GM12891 (cell line): ENCODE results near the gene SLC9A9.

Experiments
- DNase-seq: peaks from one replicate; pipeline ENCODE4 v3.0.0; 2011; ENCODE audit warnings: low spot score; ENCODE audit not compliant: insufficient read length
- FAIRE-seq: peaks from 2 replicates; lab custom pipeline; 2011; peaks lifted over from hg19 to GRCh38; lab: Jason Lieb, UNC
- PAX5 ChIP-seq: IDR thresholded peaks from 2 replicates; pipeline ENCODE4 v1.6.1; 2011; ENCODE audit warnings: low read length, moderate library complexity, mild to moderate bottlenecking; ENCODE audit not compliant: insufficient read depth, severe bottlenecking
- POLR2A ChIP-seq: IDR thresholded peaks from 2 replicates; pipeline ENCODE4 v1.6.1; 2011; ENCODE audit warnings: low read depth, low read length, control low read depth
- POLR2AphosphoS5 ChIP-seq: IDR thresholded peaks from 2 replicates; pipeline ENCODE4 v1.6.1; 2011; ENCODE audit warnings: low read depth, low read length, control low read depth
- POU2F2 ChIP-seq: IDR thresholded peaks from 2 replicates; pipeline ENCODE4 v1.6.1; 2011; ENCODE audit warnings: low read depth, mild to moderate bottlenecking, control low read depth, low read length, moderate library complexity
- SPI1 ChIP-seq: IDR thresholded peaks from 2 replicates; pipeline ENCODE4 v1.6.1; 2011; ENCODE audit warnings: low read depth, low read length, control low read depth
- TAF1 ChIP-seq: IDR thresholded peaks from 2 replicates; pipeline ENCODE4 v1.6.1; 2011; ENCODE audit warnings: low read depth, low read length, control low read depth

SLC9A9 gene

GRCh38 chr3:143486611-143487010, 361.7 kb downstream of the SLC9A9 start:
- FAIRE-seq, result no peak
- no peak for DNase-seq
- TF ChIP-seq POLR2A (no peak), SPI1 (no peak), TAF1 (no peak), POU2F2 (no peak), PAX5 (no peak), POLR2AphosphoS5 (no peak)

- FAIRE-seq, result no peak
- TF ChIP-seq PAX5, result no peak
- no peak for TF ChIP-seq SPI1
- TF ChIP-seq POU2F2, result no peak
- no peak for TF ChIP-seq POLR2AphosphoS5
- TF ChIP-seq TAF1, result no peak
- no peak for TF ChIP-seq POLR2A
- DNase-seq, result no peak
Observed at GRCh38 chr3:143484846-143485512, 363.3 kb downstream of the SLC9A9 start.

- FAIRE-seq (peak; percentile 71), DNase-seq (no peak)
- TF ChIP-seq POU2F2, result no peak
- TF ChIP-seq SPI1, result no peak
- no peak for TF ChIP-seq PAX5
- no peak for TF ChIP-seq TAF1
- no peak for TF ChIP-seq POLR2A
- TF ChIP-seq POLR2AphosphoS5, result no peak
Observed at GRCh38 chr3:143483214-143483613, 365.1 kb downstream of the SLC9A9 start.

GRCh38 chr3:143482106-143483088, 365.9 kb downstream of the SLC9A9 start:
- TF ChIP-seq POLR2AphosphoS5, result no peak
- TF ChIP-seq POU2F2, result no peak
- TF ChIP-seq SPI1, result peak; percentile 71
- peak; percentile 76 for FAIRE-seq
- no peak for DNase-seq

DNA sequence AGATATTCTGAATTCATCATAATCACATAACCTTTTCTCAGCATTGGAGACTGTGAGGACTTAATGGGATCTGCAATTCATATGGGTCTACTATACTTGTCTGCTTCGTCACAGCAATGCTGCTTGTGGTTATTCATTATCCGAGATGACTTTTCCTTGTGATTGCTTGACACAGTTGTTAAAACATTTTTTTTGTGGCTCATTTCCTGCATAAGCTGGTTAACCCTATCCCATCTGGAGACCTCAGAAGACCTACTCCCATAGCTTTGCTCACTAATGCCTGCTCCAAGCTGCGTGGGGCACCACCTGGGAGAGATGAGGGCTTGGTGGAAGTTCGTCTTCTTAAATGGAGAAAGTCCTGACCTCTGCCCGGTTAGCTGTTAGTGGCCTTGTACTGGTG, 367.9 kb downstream of the SLC9A9 start:
- DNase-seq (no peak), FAIRE-seq (no peak)
- TF ChIP-seq POLR2AphosphoS5, result no peak
- no peak for TF ChIP-seq TAF1
- TF ChIP-seq PAX5, result no peak
- no peak for TF ChIP-seq SPI1
- TF ChIP-seq POLR2A, result no peak
- no peak for TF ChIP-seq POU2F2

DNA sequence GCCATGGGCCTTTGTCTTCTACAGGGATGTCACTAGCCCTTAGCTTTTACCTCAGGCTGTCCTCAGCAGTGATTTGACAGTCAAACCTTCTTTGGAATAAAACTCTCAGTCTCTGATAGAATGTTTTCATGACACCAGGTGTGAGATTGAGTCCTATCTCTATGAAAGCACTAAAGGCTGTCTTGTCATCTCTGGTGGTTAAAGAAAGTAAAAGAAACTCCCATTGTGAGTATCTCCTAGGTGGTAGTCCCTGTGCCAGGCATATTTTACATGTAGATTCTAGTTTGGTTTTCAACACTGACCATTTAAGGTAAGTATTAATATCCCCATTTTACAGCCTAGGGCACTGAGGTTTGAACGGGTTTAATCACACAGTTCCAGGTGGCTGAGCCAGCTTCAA, 368.5 kb downstream of the SLC9A9 start:
- no peak for TF ChIP-seq POU2F2
- no peak for TF ChIP-seq SPI1
- no peak for TF ChIP-seq TAF1
- no peak for TF ChIP-seq POLR2AphosphoS5
- TF ChIP-seq POLR2A, result no peak
- no peak for TF ChIP-seq PAX5
- DNase-seq, result no peak
- FAIRE-seq, result no peak

DNA sequence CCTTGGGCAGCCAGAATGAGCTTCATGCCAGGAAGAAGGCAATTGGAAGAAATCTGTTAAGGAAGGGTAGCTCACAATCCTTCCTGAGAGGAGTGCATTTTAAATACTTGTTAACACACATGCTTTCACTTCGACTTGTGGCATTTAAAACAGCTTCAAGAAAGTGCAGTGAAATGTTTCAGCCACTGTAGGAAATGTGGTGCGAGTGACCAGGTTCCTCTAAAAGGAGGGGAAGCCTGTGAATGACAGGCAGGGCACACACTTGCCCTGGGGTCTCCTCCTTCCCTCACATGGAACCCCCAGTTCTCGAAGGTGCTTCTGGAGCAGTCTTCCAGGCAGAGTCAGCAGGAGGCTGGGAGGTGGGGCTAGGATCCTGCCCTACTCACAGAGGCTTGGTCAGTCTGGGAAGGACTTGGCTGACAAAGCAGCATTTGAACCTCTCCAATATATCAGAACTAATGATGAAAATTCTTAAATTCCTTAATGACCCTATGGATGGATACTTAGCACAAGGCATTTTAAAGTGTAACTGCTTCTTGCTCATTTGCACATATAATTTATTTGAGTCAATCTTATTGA, 370.1 kb downstream of the SLC9A9 start:
- TF ChIP-seq PAX5 (no peak), SPI1 (no peak)
- FAIRE-seq (peak; percentile 43), DNase-seq (no peak)

DNA sequence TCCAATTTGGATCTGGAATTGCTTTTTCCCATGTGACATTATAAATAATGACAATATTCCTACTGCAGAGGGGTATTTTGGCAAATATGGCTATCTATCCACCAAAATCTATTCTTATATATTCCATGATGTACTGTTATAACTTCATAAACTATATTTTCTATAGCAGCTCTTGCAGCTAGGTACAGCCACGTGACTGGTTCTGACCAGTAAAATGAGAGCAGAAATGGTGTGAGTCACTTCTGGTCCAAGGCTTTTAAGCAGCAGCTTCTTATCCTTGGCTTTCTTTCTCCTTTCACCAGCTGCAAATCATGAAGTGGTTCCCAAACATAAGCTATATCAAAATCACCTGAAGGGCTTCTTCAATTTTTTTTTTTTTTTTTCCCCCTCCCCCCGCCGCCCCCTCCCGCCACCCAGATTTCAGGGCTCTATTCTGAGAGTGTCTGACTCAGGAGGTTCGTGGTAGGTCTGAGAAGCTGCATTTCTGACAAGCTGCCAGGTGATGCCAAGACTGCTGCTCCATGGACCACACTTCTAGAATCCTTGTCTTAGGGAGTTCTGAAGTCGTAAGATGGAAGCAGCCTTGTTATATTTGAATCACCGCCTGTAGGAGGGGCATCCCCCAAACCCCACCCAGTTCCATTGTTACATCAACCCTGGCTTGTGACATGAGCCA, 371.2 kb downstream of the SLC9A9 start:
- no peak for DNase-seq
- no peak for TF ChIP-seq POLR2A
- TF ChIP-seq POLR2AphosphoS5, result no peak
- no peak for TF ChIP-seq SPI1
- TF ChIP-seq POU2F2, result no peak
- TF ChIP-seq TAF1, result no peak
- TF ChIP-seq PAX5, result no peak
- FAIRE-seq, result no peak

GRCh38 chr3:143475981-143476380, 372.3 kb downstream of the SLC9A9 start:
- DNase-seq (no peak), FAIRE-seq (no peak)
- TF ChIP-seq POU2F2, result no peak
- TF ChIP-seq POLR2A, result no peak
- TF ChIP-seq SPI1, result no peak
- TF ChIP-seq PAX5, result no peak
- TF ChIP-seq TAF1, result no peak
- TF ChIP-seq POLR2AphosphoS5, result no peak
